ENCODE data around the gene PTAR1.
"Not testable (repeated sequence)": the region's sequence is repeated elsewhere in the genome, so short reads cannot be mapped to it uniquely, and the experiment has no call there.

PTAR1 gene, protein sequence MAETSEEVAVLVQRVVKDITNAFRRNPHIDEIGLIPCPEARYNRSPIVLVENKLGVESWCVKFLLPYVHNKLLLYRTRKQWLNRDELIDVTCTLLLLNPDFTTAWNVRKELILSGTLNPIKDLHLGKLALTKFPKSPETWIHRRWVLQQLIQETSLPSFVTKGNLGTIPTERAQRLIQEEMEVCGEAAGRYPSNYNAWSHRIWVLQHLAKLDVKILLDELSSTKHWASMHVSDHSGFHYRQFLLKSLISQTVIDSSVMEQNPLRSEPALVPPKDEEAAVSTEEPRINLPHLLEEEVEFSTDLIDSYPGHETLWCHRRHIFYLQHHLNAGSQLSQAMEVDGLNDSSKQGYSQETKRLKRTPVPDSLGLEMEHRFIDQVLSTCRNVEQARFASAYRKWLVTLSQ

DNA sequence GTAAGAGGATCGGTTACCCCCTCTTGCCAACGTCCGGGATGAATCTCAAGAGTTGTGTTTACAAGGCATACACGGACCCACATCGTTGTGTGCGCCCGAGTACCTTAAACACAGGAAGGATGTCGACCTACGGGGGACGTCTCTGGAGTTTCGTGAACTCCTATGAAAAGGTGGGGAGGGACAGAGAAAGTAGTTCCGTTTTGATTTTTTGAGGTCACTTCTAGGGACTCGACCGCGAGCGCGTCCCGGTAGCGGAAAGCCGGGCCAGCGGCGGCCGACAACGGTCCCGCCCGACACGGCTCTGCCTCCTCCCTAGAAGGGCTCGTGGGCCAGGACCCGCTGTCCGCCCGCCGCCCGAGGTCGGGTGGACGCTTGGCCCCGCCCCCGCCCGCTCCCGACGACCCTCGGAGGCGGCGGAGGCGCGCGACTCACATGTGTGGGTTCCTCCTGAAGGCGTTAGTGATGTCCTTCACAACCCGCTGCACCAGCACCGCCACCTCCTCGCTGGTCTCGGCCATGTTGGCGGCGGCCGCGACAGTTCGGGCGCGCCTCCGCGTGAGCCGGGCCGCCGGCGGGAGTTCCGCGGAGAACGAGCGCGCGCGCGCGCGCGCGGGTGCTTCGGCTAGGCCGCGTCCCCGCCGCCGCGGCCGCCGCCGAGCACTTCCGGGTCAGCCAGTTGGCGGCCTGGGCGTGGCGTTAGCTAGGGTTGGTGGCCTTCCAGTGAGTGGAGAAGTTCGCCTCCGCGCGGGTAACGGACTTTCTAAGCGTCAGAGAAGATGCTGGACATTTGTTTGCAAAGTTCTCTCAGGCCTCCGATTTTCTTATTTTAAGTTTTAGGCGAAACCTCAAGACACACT lies at the start of gene PTAR1:
PTAR1 (minus strand) TSS at position 591 of the 857 bp plus-strand sequence; CDS start at position 518, 73 bp downstream.
- peak; percentile 85 for DNase-seq (ENCODE audit: low spot score)

DNA sequence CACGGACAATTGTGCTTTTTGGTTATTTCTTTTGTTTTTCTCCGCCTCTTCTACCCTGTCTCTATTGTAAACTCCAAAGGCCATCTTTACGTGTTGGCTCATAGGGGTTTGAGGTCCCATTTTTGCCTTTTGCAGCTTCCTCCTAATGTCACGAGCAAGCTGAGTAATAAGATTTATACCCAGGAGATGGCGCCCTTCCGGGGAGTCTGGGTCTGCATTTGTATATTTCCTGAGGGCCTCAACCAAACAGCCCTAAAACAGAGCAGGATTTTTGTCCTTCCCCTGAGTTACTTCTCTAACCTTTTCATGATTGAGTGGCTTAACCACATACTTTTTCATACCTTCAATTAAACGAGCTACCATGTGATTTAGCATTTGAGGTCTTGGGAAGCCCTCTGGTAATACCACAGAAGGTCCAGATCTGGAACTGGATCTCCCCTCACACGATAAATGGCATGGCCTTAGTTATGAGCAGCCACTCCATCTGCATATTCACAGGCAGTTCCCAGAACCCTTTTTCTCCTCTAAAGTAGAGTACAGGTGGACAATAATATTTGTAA lies 49.6 kb upstream of the PTAR1 start:
- no peak for DNase-seq (ENCODE audit: low spot score)

DNA sequence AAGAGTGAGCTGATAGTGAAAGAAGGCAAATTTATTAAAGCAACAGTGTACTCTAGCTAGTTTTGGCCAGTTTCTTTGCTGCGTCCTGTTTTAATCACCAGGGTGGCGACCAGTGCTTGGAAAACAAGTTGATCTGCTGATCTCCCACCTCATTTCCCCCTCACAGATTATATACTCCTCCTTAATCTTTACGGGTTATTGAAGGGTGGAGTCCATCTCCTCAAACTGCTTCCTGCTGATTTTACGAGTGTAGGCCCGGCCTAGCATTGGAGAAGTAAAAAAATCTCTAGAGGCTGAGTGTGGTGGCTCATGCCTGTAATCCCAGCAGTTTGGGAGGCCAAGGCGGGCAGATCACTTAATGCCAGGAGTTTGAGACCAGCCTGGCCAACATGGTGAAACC lies 46.8 kb upstream of the PTAR1 start:
- no peak for DNase-seq (ENCODE audit: low spot score)

DNA sequence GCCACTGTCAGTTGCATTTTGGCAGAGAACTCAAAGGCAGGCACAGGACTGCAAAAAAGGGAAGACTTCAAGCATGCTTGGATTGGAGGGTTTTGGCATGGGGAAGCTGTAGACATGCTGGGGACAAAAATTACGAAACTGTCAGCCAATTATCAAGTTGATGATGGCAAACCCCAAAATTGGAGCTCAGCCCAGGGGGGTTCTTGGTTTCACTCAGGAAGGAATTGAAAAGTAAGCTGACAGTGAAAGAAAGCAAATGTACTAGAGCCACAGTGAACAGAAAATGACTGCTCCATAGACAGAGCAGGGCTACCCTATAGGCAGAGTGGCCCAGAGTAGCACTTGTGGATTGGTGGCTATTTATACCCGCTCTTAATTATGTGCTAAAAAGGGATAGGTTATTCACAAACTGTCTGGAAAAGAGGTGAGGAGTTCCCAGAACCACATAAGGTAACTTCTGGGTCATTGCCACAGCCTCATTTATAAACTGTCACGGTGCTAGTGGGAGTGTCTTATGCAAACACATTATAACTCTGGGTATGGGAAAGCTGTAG lies 46.2 kb upstream of the PTAR1 start:
- no peak for DNase-seq (ENCODE audit: low spot score)

DNA sequence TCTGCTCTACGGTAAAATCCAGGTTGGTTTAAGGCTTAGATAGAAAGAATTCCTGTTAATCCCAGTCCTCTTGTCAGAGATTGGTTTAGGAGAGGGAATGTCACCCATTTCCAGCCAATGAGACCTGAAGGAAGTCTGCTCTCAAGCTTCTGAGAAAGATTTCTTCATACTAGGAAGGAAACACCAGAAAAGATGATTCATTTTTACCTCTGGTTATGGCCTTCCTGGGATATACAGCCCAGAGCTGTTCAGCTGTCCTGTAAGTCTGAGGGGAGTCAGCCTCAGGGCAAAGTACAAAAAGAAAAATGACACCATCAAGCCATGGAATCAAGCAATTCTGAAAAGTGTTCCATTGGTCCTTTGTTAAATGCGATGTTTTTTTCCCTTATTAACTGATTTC lies 42.2 kb upstream of the PTAR1 start:
- no peak for DNase-seq (ENCODE audit: low spot score)

DNA sequence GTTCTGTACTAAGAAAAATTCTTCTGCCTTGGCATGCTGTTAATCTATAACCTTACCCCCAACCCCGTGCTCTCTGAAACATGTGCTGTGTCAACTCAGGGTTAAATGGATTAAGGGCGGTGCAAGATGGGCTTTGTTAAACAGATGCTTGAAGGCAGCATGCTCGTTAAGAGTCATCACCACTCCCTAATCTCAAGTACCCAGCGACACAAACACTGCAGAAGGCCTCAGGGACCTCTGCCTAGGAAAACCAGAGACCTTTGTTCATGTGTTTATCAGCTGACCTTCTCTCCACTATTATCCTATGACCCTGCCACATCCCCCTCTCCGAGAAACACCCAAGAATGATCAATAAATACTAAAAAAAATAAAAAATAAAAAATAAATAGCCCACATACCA lies 40.2 kb upstream of the PTAR1 start:
- not testable (repeated sequence) for DNase-seq (ENCODE audit: low spot score)

DNA sequence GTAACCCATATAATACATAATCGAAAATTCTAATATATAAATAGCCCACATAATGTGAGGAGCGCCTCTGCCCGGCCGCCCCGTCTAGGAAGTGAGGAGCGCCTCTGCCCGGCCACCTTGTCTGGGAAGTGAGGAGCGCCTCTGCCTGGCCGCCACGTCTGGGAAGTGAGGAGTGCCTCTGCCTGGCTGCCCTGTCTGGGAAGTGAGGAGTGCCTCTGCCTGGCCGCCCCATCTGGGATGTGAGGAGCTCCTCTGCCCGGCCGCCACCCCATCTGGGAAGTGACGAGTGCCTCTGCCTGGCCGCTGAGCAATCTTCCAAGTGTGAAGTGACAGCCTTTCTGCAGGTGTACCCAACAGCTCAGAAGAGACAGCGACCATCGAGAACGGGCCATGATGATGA lies 39.7 kb upstream of the PTAR1 start:
- DNase-seq (ENCODE audit: low spot score), result not testable (repeated sequence)

DNA sequence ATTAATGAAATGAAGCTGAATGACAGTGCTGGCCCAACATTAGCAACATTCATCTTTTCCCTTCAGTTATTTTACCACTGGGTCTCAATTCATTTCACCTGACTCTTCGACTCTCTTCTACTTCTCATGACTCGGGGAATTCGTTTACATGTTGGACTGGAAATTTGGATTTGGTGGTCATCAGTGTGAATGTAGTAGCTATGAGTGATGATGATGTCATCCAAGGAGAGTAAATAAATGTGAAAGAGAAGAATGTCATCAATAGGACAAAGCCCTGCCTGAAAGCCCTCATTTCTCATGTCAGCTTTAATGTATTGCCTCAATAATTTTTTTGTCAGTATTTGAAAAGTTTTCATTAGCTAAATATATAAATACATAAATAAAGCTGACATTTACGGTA lies 38.9 kb upstream of the PTAR1 start:
- no peak for DNase-seq (ENCODE audit: low spot score)

DNA sequence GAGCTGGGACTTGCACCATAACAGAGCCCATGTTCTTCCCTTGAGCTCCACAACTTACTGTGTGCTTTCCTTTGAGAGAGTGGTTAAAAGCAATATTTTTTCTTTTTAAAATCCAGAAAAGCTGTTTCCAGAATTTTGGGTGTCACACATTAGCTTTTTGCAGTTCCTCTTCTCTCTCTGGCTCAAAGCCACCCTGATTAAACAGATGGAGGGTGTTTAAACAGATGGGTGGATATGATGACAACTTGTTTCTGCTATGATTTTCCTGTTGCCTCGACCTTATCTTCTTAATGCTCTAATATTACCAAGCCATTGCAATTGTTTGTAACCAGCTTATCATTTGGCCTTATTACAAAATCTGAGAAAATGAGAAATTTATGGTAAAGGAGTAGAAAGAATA lies 37.9 kb upstream of the PTAR1 start:
- no peak for DNase-seq (ENCODE audit: low spot score)

DNA sequence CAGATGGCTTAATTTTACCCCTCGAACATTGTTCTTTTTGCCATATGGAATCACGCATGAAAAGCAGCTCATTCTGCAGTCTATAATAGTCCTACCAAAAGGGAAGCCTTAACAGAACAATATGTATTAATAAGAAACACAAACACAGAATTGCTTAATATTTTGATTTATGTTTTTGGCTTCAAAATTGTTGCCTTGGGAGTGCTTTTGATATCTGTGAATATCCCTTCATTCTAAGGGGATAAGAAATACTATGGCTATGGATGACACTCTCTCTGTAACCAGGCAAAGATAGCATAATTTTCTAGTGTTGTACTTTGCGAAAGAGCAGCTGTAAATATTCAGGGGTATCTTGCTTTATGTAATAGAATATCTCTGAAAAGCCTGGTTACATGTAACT lies 34.5 kb upstream of the PTAR1 start:
- DNase-seq (ENCODE audit: low spot score), result no peak

DNA sequence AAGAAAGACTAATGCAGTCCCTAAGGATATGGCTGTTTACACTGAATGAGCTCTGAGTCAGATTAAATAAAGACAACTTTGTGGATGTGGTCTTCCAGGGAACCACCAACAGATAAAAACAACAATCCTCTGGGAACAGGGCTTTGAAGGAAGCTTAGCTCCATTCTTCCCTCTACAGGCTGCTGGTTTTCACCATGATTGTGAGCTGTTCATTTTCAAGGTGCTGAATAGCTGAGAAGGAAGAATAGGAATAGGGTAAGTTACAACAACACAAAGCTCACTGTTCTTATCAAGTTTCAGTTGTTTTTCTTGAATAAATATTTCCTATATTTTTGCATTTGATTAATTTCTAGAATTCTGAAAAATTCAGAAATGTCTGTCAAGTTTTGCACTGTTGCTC lies 25.9 kb upstream of the PTAR1 start:
- no peak for DNase-seq (ENCODE audit: low spot score)

DNA sequence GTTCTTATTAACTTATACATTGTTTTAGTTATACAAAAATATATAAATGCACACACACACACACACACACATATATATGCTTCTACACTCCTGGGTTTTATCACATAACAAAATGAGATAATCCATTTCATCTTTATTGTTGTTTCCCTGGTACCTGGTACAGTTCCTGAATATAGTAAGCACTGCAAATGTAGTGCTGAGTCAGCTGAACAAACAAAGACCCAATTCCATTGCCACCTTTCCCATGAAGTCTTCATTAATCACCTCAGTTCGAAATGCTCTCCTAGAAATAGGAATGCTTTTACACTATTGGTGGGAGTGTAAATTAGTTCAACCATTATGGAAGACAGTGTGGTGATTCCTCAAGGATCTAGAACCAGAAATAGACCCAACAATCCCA lies 13.4 kb upstream of the PTAR1 start:
- no peak for DNase-seq (ENCODE audit: low spot score)

DNA sequence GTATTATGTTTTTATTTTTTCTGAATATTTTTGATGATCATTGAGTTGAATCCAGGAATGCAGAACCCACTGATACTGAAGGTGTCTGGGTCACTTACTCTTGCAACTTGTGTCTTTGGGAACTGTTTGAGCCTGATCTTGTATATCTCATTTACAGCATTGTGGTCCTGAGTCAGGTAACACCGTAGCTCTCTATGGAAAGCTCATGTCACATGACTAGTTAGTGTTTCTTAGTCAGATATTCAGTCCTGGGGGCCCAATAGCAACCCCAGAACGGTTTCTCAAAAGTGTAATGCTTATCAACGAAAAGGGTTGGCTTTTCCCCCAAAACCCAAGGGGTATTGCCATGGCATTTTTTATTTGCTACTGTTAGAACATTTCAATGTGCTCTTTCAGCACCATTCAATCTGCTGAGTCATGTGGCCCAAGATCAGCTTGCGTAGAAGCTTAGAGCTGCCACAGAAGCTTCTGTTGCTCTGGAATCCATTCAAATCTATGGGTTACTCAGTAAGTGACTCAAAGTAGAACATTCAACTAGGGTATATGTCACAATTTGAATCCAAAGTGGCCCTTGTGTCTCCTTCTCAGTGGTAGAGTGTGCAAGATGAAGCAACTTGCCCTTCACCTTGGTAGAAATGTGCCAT lies 12.1 kb upstream of the PTAR1 start:
- DNase-seq (ENCODE audit: low spot score), result no peak

DNA sequence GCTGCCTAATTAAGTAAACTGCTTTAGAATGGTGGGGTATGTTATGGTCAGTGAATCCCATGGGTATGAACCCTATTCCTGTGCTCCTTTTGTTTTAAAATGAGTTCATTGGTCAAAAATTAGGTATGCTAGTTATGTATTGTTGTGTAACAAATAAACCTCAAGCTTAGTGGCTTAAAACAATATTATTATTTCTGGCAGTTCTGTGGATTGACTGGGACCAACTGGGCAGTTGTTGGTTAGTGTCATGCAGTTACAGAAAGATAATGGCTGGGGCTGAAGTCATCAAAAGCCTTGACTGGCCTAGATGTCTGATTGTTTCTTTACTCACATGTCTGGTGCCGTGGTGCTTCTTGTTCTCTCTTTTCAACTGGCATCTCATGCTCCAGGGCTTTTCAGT lies 8.9 kb upstream of the PTAR1 start:
- no peak for DNase-seq (ENCODE audit: low spot score)

DNA sequence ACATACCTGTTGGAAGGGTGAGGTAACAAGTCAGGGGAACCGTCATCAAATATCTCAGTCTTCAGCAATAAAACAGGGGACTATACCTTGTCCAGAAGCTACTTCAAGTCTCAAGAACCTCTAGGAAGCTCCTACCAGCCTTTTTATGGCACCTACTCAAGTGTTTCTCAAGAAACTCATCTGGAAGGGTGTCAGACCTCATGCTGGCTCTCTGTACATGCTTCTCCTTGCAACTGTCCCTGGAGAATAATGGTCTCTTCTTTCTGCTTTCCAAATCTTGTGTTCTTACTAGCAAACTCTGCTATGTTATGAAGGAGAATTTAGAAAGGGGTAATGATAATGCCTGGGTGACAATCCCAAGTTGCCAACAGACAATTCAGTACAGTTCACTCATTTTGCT lies 8.3 kb upstream of the PTAR1 start:
- no peak for DNase-seq (ENCODE audit: low spot score)

DNA sequence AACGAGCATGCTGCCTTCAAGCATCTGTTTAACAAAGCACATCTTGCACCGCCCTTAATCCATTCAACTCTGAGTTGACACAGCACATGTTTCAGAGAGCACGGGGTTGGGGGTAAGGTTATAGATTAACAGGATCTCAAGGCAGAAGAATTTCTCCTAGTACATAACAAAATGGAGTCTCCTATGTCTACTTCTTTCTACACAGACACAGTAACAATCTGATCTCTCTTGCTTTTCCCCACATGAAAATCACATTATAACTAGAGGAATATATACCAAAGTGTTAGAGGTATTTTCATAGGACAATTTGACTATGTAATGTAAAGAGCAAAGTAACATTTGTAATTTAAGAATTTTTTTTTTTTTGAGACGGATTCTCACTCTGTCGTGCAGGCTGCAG lies 4.1 kb upstream of the PTAR1 start:
- DNase-seq (ENCODE audit: low spot score), result not testable (repeated sequence)

DNA sequence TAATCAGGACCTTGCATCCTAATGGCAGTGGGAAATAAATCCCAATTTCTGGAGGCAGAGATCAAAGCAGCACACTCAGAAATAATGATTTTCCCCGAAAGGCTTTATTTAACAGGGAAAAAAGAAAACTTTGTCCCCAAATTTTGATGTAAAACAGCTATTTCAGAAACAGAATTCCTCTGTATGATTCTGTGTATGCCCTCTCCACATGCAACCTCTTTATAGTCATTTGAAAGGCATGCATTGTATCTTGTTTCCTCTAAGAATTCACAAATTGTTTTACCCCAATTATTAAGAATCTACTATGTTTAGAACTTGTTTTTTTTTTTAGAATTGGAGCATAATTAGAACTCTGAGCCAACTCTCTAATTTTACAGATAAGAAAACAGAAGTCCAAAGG lies 2.7 kb upstream of the PTAR1 start:
- no peak for DNase-seq (ENCODE audit: low spot score)

DNA sequence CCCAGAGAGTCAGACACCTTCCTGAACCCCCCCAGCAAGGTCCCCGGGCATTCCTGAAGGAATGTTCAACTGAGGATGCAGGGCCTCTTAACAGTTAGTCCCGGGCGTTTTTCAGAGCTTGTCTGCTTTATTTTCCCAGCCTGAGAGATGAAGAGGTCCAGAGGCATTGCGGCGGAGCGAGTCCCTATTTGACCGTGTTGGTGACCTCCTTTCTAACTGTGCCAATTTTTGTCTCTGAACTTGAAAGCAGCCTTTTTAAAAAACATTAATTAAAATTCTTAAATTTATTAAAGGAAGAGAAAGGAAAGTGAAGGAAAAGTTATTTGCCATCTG lies 433 bp upstream of the PTAR1 start:
- DNase-seq (ENCODE audit: low spot score), result no peak

DNA sequence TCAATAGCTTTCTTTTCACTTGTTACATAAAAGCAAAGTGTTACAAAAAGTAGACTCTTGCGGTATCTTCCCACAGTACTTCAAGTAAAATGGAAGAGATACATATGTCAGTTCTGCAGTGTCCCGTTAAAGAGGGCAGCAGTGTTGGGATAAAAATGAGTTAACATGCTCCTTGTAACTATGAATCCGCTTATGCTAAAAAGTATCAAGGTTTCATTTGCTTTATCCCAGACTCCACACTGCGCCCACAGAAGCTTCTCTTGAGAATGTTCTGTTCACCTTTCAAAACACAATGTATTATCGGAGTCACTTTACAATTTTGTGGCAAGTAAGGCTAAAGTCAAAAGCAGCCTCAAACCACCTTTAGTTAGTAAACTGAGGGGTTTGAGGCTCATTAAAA lies 790 bp downstream of the PTAR1 start:
- DNase-seq (ENCODE audit: low spot score), result no peak

DNA sequence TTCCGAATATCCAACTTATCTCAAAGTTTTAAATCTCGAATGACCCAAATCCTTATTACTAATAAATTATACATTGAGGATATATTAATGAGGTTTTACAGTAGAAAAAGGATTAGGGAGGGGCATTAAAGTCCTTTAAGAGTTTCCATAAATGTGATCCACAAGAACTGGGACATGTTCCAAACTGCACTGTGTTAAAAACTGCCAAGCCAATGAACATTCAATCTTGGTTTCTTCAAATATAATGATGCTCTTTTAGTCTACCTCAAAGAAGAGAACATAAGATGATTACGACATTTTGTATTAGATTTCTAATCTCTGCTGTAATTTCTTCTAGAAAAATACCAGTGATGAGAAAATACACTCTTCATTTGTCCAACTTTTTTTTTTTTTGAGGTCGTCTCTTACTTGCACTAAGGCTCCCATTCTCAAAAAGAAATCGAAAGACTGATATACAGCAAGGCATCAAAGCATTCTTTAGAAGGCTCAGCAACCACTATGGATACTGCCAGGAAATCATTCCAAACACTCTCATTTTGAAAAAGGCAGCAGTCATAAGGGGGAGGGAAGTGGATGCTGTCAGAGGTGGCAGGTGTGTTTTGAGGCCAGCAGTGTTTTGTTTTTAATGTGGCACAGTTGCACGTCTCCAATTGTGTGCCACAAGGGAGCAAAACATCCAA lies 1.7 kb downstream of the PTAR1 start:
- DNase-seq (ENCODE audit: low spot score), result no peak

DNA sequence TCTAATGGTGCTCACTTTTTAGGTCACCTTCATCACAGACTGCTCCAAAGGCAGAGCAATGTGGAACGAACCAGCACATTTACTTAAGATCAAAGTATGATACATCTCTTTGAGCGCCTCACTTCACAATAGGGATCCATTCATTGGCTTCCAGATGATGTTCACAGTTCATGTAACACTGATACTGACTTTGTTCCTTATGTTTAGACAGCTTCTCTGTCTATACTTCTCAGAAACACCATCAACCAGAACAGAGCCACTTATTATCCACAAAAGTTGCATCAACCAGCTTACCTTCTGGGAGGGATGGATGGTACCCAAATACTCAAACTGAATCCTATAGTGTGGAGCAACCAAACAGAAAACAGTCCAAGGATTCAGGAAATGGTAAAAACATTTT lies 4.6 kb downstream of the PTAR1 start:
- no peak for DNase-seq (ENCODE audit: low spot score)

DNA sequence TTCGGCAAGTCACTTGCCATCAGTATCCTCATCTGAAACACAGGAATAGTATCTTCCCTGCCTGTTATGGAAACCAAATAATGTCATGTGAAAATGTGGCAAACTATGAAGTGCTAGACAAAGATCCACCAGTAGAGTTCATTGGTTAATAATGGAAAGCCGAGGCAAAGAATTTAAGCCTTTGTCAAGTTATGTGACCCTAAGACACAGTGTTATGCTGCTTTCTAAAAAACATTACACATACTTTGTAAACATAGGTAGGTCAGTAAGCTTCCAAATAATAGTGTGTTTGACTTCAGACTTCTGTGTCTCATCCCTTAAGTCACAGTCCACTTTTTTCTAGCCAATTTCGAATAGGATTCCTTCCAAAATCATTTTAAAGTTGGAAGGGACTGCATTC lies 6.0 kb downstream of the PTAR1 start:
- no peak for DNase-seq (ENCODE audit: low spot score)
